SU-DHL-6 (cell line): ENCODE data around the gene SRRM4.

Experiments
- EZH2phosphoT487 ChIP-seq: fragments of 200-600 bp; sonication (generic), shearing (Covaris generic); conservative IDR thresholded peaks from 2 replicates; pipeline ENCODE4 v1.6.1; 2018; ENCODE audit warnings: mild to moderate bottlenecking, antibody characterized with exemption, low read length, moderate library complexity, mixed read lengths
- TF ChIP-seq, protein P1 (sequence below): fragments of 200-600 bp; sonication (generic); IDR thresholded peaks from one replicate; pipeline ENCODE4 v1.5.1; 2017; ENCODE audit warnings: antibody characterized with exemption, mild to moderate bottlenecking, low read length, moderate library complexity; ENCODE audit not compliant: insufficient read depth, poor library complexity, severe bottlenecking

DNA sequence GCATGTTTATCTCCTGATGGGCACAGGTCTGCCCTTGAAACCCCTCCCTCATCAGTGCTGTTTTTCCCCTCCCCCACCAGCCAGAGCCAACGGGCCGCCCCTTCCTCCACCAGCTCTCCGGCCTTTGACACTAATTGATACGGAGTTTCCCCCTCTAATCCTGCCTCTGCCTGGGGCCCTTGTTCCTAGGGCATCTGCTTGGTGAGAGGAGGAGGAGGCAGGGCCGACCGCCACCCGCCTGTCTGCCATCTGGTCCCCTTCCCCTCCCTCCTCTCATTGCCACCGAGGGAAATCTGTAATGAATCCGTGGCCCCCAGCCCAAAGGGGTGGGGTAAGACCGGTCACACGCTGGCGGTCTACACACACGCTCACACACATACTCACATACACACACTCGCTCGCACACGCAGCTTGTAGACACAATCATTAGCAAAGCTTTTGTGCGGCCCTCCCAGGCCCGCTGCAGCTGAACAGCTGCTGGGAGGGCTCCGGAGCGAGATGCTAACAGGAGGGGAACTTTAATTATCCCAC lies 27.4 kb downstream of the SRRM4 start:
- TF ChIP-seq, protein P1, sequence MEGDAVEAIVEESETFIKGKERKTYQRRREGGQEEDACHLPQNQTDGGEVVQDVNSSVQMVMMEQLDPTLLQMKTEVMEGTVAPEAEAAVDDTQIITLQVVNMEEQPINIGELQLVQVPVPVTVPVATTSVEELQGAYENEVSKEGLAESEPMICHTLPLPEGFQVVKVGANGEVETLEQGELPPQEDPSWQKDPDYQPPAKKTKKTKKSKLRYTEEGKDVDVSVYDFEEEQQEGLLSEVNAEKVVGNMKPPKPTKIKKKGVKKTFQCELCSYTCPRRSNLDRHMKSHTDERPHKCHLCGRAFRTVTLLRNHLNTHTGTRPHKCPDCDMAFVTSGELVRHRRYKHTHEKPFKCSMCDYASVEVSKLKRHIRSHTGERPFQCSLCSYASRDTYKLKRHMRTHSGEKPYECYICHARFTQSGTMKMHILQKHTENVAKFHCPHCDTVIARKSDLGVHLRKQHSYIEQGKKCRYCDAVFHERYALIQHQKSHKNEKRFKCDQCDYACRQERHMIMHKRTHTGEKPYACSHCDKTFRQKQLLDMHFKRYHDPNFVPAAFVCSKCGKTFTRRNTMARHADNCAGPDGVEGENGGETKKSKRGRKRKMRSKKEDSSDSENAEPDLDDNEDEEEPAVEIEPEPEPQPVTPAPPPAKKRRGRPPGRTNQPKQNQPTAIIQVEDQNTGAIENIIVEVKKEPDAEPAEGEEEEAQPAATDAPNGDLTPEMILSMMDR: no peak
- TF ChIP-seq EZH2phosphoT487: no peak
